Progenitor cell of endocrine pancreas (in vitro differentiated cells): Measurements from ENCODE around the gene PLXDC2. TPM values are rescaled to one million over a fixed set of nuclear protein-coding genes. Genes with fewer than 3 reads are reported as not detected.

Experiments
- DNase-seq: peaks from one replicate; pipeline ENCODE4 v3.0.0; 2021; ENCODE audit warnings: low spot score; ENCODE audit not compliant: unreplicated experiment
- H3K27ac Mint-ChIP-seq: 2 replicates; pipeline ENCODE4 v1.8.0; 2021; ENCODE audit warnings: mild to moderate bottlenecking, moderate library complexity, mixed read lengths
- H3K27me3 Mint-ChIP-seq: 2 replicates; pipeline ENCODE4 v1.8.0; 2021; ENCODE audit warnings: mixed read lengths
- H3K36me3 Mint-ChIP-seq: 2 replicates; pipeline ENCODE4 v1.8.0; 2022; ENCODE audit warnings: mixed read lengths; ENCODE audit not compliant: insufficient read depth
- H3K4me1 Mint-ChIP-seq: 2 replicates; pipeline ENCODE4 v1.8.0; 2021; ENCODE audit warnings: low read depth, mixed read lengths
- H3K4me3 Mint-ChIP-seq: 2 replicates; pipeline ENCODE4 v1.8.0; 2021; ENCODE audit warnings: low read depth, mild to moderate bottlenecking, moderate library complexity, mixed read lengths
- H3K9me3 Mint-ChIP-seq: 2 replicates; pipeline ENCODE4 v1.8.0; 2021; ENCODE audit warnings: low read depth, mixed read lengths
- total RNA-seq: library from RNA; stranded (reverse); gene quantifications from 2 replicates; pipeline ENCODE4 v1.2.1, GENCODE V29; 2021
- TF ChIP-seq, protein P1 (sequence below): fragments of 200-600 bp; sonication (generic); IDR thresholded peaks from one replicate; pipeline ENCODE4 v1.5.0; 2021; ENCODE audit warnings: antibody characterized with exemption, mild to moderate bottlenecking; ENCODE audit not compliant: unreplicated experiment

Gene PLXDC2
- total RNA-seq, 1 donor from 2014 or later = 44.3 TPM

DNA sequence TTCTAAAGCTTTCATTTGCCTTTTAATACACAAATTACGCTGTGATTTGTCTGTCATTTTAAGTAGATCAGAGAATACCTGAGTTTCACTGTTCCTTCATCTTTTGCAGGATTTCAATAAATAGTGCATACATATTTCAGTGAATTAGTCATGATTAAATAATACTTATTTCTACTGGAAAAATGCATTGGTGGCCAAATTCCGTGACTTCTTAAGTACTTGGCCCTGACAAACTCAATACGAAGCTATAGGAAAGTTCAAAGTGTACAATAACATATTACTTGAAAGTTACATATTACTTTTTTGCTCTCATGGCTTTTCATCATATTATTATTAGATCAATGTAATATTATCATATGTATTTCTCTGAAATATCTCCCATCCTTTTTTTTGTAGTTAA, 16.1 kb upstream of the PLXDC2 start:
- DNase-seq = no peak
- Mint-ChIP-seq H3K27ac (no peak overlapping the region), H3K4me3 (no peak overlapping the region), H3K27me3 (no peaks in the 10 kb centered on the region), H3K36me3 (no peaks in the 10 kb centered on the region), H3K4me1 (no peaks in the 10 kb centered on the region), H3K9me3 (peaks cover 9% of the 10 kb centered on the region)
- TF ChIP-seq, protein P1, sequence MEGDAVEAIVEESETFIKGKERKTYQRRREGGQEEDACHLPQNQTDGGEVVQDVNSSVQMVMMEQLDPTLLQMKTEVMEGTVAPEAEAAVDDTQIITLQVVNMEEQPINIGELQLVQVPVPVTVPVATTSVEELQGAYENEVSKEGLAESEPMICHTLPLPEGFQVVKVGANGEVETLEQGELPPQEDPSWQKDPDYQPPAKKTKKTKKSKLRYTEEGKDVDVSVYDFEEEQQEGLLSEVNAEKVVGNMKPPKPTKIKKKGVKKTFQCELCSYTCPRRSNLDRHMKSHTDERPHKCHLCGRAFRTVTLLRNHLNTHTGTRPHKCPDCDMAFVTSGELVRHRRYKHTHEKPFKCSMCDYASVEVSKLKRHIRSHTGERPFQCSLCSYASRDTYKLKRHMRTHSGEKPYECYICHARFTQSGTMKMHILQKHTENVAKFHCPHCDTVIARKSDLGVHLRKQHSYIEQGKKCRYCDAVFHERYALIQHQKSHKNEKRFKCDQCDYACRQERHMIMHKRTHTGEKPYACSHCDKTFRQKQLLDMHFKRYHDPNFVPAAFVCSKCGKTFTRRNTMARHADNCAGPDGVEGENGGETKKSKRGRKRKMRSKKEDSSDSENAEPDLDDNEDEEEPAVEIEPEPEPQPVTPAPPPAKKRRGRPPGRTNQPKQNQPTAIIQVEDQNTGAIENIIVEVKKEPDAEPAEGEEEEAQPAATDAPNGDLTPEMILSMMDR = no peak

DNA sequence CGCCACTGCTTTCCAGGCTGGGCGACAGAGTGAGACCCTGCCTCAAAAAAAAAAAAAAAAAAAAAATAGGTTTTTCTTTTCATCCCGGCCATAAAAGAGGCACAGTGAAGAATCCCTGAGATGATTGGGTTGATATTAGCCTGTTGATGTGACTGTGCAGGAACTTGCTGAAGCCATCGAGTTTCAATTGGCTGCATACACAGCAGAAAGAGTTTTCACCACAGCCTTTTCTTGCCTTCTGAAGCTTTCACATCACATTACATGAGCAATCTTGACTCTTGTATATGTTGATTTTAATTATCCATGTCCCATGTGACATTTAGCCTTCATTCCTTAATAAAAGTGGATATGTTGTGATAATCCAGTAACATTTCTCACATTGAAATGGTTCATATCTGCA, 14.9 kb upstream of the PLXDC2 start:
- H3K4me3 Mint-ChIP-seq = no peak overlapping the region
- no peaks in the 10 kb centered on the region for H3K4me1 Mint-ChIP-seq
- no peaks in the 10 kb centered on the region for H3K36me3 Mint-ChIP-seq
- H3K27ac Mint-ChIP-seq = no peak overlapping the region
- no peak for DNase-seq
- no peaks in the 10 kb centered on the region for H3K27me3 Mint-ChIP-seq
- H3K9me3 Mint-ChIP-seq = peaks cover 9% of the 10 kb centered on the region
- TF ChIP-seq, protein P1 = no peak

DNA sequence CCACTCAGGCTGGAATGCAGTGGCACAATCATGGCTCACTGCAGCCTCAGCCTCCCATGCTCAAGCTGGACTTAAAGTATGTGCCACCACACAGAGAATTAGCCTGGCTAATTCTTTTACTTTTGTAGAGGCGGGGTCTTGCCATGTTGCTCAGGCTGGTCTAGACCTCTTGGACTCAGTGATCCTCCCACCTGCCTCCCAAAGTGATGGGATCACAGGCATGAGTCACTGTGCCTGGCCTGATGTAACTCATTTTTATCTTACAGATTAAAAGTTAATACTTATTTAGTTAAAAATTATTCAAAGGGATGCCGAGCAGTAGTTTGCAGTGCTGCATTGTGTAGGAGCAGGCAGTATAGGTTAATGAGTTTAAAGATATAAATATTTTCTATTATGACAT, 12.6 kb upstream of the PLXDC2 start:
- Mint-ChIP-seq H3K36me3 (no peaks in the 10 kb centered on the region), H3K27ac (no peak overlapping the region), H3K9me3 (peaks cover 3% of the 10 kb centered on the region), H3K4me1 (no peaks in the 10 kb centered on the region), H3K27me3 (no peaks in the 10 kb centered on the region), H3K4me3 (no peak overlapping the region)
- TF ChIP-seq, protein P1 = no peak
- DNase-seq = no peak

DNA sequence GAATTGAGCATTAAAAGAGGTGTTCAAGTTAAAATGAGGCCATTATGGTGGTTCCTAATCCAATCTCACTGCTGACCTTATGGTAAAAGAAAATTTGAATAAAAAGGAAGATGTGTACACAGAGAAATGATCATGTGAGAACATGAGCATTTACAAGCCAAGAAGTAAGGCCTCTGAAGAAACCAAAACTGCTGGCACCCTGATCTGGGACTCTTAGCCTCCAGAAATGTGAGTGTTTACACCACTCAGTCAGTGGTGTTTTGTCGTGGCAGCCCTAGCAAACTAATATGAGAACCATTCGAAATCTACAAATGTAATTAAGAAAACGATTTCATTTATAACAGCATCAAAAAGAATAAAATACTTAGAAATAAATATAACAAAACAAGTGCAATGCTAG, 6.8 kb upstream of the PLXDC2 start:
- TF ChIP-seq, protein P1 = no peak
- Mint-ChIP-seq H3K36me3 (no peaks in the 10 kb centered on the region), H3K27ac (no peak overlapping the region)

DNA sequence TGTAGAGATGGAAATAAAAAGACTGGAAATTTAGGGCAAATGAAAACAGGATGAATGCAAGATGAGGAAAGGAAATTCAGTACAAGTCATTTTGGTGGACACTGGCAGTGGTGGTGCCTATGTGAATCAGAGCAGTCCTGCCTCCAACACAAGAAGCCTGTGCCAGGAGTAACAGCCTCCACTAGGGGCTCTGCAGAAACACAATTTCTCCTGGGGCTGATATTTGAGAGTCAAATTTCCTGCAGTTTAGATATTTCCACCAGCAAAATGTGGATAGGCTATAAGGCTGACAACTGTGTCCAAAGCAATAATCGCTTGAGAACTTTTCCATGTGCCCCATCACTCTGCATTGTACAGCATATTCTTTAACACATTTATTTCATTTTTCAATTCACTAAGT, 4.7 kb upstream of the PLXDC2 start:
- Mint-ChIP-seq H3K4me3 (no peak overlapping the region), H3K36me3 (no peaks in the 10 kb centered on the region), H3K9me3 (no peaks in the 10 kb centered on the region), H3K27me3 (peaks cover 17% of the 10 kb centered on the region), H3K4me1 (peaks cover 2% of the 10 kb centered on the region), H3K27ac (no peak overlapping the region)
- TF ChIP-seq, protein P1 = peak; percentile 66
- no peak for DNase-seq

More for the DNA sequence above, 6.8 kb upstream of the PLXDC2 start:
- Mint-ChIP-seq H3K27me3 (peaks cover 17% of the 10 kb centered on the region), H3K4me1 (no peaks in the 10 kb centered on the region), H3K9me3 (peaks cover 3% of the 10 kb centered on the region), H3K4me3 (no peak overlapping the region)
- no peak for DNase-seq
